D721Med (cell line): ENCODE measurements around the gene PITPNC1.

Source experiments
- DNase-seq: peaks from one replicate; pipeline ENCODE4 v3.0.0; 2011; ENCODE audit warnings: low spot score; ENCODE audit not compliant: insufficient read length
- FAIRE-seq: peaks from 2 replicates; lab custom pipeline; 2011; peaks lifted over from hg19 to GRCh38; lab: Jason Lieb, UNC
- TF ChIP-seq, protein P1 (sequence below): IDR thresholded peaks from 2 replicates; pipeline ENCODE4 v1.5.1; 2012; ENCODE audit warnings: mild to moderate bottlenecking, control low read depth; ENCODE audit not compliant: insufficient read depth; ENCODE audit errors: missing control alignments

PITPNC1 gene

DNA sequence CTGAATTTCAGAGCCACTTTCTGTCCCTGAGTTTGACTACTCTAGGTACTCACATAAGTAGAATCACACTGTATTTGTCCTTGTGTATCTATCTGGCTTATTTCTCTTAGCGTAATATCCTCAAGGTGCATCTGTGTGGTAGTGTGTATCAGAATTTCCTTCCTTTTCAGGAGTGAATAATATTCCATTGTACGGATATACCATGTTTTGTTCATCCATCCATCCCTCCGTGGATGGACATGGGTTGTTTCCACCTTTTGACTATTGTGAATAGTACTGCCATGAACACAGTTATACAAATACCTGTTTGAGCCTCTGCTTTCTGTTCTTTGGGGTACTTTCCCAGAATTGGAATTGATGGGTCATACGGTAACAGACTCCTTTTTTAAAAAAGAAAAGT lies 111.7 kb downstream of the PITPNC1 start:
- DNase-seq (no peak), FAIRE-seq (no peak)
- TF ChIP-seq, protein P1, sequence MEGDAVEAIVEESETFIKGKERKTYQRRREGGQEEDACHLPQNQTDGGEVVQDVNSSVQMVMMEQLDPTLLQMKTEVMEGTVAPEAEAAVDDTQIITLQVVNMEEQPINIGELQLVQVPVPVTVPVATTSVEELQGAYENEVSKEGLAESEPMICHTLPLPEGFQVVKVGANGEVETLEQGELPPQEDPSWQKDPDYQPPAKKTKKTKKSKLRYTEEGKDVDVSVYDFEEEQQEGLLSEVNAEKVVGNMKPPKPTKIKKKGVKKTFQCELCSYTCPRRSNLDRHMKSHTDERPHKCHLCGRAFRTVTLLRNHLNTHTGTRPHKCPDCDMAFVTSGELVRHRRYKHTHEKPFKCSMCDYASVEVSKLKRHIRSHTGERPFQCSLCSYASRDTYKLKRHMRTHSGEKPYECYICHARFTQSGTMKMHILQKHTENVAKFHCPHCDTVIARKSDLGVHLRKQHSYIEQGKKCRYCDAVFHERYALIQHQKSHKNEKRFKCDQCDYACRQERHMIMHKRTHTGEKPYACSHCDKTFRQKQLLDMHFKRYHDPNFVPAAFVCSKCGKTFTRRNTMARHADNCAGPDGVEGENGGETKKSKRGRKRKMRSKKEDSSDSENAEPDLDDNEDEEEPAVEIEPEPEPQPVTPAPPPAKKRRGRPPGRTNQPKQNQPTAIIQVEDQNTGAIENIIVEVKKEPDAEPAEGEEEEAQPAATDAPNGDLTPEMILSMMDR: no peak

GRCh38 chr17:67489273-67489672 lies 112.2 kb downstream of the PITPNC1 start:
- TF ChIP-seq, protein P1: no peak
- no peak for FAIRE-seq
- DNase-seq: no peak

DNA sequence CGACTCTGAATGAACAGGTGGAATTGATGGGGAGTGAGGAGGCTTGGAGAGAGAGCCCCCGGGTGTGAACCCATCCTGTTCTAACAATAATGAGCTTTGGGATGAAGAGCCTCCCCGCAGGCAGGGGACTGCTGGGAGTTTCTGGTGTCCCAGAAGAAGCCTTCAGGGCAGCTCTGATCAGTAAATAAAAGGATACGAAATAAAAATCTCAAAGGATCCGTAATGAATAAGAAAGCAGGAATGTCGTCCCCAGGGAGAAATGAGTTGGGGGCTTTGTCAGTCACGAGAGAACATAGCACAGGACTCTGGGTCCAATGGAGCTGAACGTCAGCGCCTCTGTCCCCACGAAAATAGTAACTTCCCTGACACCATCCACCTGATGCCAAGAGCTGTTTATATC lies 113.4 kb downstream of the PITPNC1 start:
- TF ChIP-seq, protein P1: no peak
- FAIRE-seq (no peak), DNase-seq (no peak)

- no peak for FAIRE-seq
- TF ChIP-seq, protein P1: no peak
- no peak for DNase-seq
Measured at GRCh38 chr17:67491009-67491680, 114.1 kb downstream of the PITPNC1 start.

DNA sequence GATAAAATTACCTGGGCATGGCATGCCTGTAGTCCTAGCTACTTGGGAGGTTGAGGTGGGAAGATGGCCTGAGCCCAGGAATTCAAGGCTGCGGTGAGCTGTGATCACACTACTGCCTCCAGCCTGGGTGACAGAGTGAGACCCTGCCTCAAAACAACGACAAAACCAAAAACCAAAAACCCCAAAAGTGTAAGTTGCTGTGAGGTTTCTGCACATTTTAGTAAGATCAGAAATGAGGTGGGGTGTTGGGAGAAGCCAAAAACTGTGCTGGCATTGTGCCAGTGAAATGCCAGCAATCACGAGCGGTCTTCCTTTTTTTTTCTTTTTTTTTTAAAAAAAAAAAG lies 114.6 kb downstream of the PITPNC1 start:
- DNase-seq (no peak), FAIRE-seq (no peak)
- TF ChIP-seq, protein P1: no peak

GRCh38 chr17:67492251-67492740 lies 115.2 kb downstream of the PITPNC1 start:
- no peak for DNase-seq
- no peak for FAIRE-seq
- TF ChIP-seq, protein P1: no peak

- DNase-seq (no peak), FAIRE-seq (no peak)
- TF ChIP-seq, protein P1: no peak
Measured at GRCh38 chr17:67492824-67493517, 115.9 kb downstream of the PITPNC1 start.
